Stimulated activated CD8-positive, alpha-beta memory T cell treated with anti-CD3 and anti-CD28 coated beads, Interleukin-2, amount 100 ng/mL, for 1 hour (primary cell): ENCODE measurements around the gene ASMTL.
"Not testable (repeated sequence)": the region's sequence is repeated elsewhere in the genome, so short reads cannot be mapped to it uniquely, and the experiment has no call there.

Source experiments
- DNase-seq, 2 donors: peaks; one replicate each; pipeline ENCODE4 v3.0.0-alpha.2; 2020; ENCODE audit warnings: low read depth in 2 of 2

Gene ASMTL

DNA sequence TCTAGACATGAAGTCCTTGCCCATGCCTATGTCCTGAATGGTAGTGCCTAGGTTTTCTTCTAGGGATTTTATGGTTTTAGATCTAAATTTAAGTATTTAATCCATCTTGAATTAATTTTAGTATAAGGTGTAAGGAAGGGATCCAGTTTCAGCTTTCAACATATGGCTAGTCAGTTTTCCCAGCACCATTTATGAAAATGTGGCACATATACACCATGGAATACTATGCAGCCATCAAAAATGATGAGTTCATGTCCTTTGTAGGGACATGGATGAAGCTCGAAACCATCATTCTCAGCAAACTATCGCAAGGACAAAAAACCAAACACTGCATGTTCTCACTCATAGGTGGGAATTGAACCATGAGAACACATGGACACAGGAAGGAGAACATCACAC, 29.8 kb upstream of the ASMTL start:
- not testable (repeated sequence) for DNase-seq

DNA sequence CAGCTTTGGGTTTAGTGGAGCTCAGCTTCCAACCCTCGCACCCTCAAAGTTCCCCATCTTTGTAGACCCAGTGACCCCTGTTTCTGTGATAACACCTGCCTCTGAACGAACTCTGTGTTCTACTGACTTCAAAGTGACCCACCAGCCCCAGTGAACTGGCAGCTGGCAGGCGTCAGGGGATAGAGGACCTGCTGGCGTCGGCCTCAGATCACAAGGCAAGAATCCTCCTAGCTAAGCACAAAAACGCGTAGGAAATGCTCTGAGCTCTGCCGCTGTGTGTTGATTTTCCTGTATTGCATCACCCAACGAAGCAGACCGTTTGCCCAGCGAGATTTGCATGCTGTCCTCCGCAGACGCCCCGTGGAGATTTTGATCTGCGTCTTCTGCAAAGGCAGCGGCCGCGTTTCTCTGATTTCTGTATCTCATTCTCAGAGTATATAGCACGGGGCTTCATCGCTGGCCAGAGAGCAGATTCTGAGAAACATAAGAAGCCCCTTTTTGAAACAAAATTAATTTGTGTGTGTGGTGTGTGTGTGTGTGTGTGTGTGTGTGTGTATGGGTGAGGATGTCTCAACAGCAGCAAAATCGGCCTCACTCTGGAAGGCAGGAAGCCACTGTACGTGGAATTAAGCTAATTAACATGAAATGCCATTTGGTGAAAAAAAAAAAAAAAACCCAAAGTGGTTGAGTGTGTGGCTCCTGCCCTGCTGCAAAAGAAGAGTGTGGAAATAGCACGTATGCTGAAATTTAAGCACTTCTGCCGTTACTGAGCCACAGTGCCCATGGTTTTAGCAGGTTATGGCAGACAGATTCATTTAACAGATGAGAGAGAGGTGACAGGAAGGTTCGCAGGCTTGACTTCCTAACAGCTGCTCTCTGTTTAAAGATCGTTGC, 29.2 kb upstream of the ASMTL start:
- peak; percentile 48 to 63 for DNase-seq

DNA sequence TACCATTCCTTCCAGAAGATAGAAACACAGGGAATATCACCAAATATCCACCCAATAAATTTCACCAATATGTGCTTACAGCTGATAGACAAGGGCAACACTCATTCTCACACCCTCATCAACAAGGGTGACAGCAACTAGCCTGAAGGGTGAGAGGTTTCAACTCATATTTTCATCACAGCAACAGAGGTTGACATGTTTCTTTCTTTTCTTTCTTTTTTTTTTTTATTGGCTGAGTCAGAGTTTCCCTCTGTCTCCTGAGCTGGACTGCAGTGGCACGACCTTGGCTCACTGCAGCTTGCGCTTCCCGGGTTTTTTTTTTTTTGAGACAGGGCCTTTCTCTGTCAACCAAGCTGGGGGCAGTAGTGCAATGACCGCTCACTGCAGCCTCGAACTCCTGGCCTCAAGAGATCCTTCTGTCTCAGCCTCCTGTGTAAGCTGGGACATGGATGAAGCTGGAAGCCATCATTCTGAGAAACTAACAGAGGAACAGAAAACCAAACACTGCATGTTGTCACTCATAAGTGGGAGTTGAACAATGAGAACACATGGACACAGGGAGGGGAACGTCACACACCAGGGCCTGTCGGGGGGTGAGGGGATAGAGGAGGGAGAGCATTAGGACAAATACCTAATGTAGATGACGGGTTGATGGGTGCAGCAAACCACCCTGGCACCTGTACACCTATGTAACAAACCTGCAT, 27.5 kb upstream of the ASMTL start:
- DNase-seq: no peak

DNA sequence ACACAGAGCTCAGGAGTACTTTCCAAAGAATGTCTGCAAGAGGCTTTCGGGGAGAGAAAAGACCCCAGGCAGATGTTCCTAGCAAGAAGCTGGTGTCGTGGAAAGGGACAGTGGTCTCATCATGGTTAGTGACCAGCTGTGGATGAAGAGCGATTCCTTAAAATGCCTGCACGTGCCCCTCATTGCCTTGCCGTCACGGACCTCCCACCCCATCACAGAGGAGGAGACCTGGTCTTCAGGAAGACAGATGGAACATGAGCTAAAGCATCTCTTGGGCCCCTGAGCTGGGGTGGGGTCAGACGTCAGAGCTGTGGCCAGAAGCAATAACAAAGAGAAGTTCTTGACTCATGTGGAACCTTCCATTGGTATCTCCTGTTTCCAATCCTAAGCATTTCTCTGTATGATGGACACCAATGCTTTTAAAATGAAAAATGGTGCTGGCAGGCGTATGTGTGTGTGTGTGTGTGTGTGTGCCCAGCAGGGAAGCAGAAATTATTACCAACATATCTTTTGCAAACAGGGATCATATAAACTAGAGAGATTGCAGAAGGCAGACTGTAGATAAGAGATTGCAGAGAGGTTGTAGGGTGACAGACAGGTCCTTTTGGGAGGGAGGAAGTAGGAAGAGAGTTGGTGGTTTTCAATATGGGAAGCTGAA, 25.2 kb upstream of the ASMTL start:
- DNase-seq: no peak

DNA sequence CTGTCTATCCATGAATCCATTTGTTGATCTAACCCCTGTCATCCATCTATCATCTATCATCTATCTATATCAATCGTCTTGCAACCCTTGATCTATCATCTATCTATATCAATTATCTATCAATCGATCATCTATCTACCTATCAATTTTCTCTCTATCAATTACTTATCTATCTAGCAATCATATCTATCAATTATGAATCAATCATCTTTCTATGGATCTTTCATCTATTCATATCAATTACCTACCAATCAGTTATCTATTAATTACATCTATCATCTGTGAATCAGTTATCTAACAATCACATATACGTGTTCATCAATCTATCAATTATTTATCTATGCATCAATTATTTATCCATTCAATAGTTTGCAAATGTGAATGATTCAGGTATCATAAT, 24.5 kb upstream of the ASMTL start:
- no peak for DNase-seq

DNA sequence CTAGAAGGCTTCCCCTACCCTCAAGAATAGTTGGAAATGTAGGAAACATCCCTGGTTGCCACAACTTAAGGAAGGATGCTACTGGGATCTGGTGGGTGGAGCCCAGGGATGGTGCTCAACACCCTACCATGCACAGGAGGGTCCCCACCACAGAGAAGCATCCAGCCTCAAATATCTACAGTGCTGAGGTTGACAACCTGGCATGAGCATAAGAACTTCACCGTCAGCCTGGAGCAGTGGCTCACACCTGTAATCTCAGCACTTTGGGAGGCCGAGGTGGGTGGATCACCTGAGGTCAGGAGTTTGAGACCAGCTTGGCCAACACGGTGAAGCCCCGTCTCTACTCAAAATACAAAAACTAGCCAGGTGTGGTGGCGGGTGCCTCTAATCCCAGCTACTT, 24.0 kb upstream of the ASMTL start:
- DNase-seq: no peak

DNA sequence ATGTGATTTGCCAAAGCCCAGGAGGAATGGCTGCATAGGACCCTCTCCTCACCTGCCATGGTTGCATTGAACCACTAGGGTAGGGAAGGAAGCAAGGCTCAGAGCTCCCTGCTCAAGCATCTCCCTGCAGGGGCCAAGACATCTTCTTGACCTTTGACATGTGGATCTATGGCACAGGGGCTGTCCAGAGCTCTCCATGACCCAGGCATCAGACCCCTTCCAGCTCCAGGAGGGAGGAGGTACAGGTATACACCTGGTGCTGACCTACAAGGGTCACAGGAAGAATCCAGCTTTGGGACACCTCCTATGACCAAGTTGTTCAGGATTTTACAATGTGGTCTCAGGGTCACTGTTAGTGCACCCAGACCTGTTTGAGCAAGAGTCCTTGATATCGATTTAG, 23.2 kb upstream of the ASMTL start:
- no peak for DNase-seq

DNA sequence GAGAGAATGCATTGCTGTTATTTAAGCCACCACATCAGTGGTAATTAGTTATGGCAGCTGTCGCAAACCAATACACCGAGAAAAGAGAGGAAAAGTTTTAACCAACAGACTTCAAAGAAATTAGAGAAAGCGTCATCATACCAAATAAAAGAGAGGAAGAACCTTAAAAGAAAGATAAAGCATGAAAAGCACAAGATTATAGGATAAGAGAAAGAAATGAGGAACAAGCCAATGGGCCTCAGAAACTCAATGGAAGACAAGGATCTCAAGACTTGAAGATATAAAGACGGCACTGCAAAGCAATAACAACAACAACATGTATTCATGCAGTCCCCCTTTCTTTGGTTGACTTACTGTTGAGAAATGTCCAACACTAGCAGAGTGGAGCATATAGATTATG, 22.8 kb upstream of the ASMTL start:
- DNase-seq: no peak

DNA sequence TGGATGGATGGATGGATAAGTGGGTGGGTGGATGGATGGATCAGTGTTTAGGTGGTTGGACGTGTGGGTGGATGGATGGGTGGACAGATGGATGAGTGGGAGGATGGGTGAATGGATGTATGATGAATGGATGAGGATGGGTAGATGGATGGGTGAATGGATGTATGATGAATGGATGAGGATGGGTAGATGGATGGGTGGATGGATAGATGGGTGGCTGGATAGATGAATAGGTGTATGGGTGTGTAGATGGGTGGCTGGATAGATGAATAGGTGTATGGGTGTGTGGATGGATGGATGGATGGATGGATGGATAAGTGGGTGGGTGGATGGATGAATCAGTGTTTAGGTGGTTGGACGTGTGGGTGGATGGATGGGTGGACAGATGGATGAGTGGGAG, 21.9 kb upstream of the ASMTL start:
- DNase-seq: not testable (repeated sequence)

DNA sequence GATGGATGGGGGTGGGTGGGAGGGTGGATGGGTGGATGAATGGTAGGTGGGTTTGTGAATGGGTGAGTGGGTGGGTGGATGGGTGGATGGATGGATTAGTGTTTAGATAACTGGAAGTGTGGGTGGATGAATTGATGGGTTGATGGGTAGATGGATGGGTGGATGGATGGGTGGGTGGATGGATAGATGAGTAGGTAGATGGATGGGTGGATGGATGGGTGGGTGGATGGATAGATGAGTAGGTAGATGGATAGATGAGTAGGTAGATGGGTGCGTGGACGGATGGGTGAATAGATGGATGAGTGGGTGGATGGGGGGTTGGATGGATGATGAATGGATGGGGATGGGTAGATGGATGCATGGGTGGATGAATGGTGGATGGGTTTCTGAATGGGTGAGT, 20.3 kb upstream of the ASMTL start:
- no peak for DNase-seq

DNA sequence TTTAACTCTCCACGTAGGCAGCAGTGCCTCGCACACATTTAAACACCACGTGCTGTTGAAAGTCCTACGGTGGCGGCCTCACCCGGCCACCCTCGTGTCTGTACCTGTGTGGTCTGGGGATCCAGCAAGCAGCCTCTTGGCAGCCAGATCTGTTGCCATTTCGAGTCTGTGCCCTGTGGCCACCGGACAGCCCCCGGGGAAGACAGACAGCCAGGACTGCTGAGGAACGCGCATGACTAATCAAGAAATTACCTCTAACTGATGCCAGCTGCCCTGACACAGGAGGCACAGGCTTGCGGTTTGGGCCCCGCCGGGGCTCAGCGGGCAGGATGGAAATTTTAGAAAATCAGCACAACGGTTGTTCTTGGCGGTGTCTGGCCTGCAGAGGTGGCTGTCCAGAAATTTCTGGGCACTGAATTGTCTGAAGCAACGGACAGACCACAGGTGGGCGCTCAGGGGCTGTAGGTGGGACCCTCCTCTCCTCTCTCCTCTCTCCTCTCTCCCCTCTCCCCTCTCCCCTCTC, 15.6 kb upstream of the ASMTL start:
- DNase-seq: peak; percentile 59

DNA sequence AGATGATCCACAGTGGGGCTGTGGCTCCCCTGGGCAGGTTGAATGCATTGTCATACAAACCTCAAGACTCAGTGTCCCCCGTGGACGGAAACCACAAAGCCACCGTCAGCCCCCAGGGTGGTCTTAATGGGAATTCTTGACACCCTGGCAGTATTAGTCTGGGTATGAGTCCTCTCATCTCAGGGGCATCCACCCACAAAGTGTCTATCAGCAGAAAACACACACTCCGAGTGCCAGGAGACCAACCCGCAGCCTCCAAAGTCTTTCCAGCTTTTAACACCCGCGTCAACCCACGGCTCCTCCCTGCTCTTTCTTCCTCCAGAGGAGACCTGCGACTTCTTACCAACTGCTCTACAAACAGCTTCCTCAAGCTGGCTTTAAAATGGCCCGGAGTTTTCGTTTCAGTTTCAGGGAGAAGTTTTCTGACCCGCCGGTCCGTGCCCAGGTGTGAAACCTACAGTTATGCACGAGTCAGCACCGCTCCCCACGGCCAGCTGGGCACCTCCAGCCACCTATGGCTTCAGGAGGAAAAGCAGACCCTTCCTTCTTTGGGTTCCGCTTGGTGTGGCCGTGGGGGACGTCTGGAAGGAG, 14.4 kb upstream of the ASMTL start:
- DNase-seq: no peak

DNA sequence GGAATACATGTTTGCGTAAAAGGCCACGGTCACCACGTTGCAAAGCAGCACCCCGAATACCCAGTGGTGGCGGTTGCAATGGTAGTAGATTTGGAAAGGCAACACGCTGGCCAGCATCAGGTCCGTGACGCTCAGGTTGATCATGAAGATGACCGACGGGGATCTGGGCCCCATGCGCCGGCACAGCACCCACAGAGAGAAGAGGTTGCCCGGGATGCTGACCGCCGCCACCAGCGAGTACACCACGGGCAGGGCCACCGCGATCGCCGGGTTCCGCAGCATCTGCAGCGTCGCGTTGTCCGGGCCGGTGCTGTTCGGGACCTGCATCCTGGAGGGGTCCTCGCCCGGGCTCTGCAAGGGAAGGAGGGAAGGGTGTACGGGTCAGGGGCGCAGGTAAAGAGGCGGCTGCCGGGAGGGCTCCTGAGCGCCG, 13.5 kb upstream of the ASMTL start:
- no peak for DNase-seq

DNA sequence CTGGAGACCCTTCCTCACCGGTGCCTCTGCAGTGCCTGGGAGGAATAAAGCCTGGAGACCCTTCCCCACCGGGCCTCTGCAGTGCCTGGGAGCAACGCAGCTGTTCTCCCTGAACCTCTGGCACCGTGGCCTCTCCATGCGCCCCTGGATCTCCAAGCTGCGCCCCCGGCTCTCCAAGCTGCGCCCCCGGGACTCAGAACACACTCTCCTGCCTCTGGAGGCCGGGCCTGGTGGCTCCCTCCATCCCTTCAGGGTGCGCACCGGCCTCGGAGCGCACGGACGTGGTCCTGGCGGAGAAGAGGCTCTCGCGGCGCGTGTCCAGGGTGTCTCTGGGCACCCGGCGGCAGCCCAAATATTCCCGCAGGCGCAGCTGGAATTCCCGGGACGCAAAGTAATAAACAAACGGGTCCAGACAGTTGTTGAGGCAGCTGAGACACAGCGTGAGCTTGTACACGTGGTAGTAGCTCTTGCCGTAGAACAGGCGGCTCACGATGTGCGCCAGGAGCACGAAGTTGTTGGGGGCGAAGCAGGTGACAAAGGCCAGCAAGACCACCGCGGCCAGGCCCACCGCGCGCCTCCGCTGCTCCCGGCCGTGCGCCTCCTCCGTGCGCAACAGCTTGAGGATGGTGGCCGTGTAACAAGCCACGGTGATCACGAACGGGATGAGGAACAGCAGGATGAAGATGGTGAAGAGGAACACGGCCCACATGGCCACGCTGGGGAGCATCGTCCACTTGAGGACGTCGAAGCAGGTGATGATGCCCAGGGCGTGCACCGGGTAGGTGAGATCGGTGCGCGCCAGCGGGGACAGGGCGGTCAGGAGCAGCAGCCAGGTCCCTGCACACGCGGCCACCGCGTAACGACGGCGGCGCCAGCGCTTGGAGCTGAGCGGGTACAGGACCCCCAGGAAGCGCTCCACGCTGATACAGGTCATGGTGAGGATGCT, 12.8 kb upstream of the ASMTL start:
- no peak for DNase-seq

DNA sequence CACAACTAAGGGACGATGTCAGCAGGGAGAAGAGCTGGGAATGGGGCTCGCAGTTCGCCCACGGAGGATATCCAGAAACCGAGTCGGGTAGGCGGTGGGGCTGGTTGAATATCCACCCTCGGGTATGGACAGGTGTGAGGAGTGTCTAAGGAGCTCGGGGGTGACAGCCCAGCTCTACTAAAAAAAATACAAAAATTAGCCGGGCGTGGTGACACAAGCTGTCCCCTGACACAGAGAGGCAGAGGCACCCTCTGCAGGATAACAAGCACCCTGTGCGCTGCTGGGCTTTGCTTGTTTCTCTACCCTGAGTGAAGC, 12.2 kb upstream of the ASMTL start:
- DNase-seq: no peak

DNA sequence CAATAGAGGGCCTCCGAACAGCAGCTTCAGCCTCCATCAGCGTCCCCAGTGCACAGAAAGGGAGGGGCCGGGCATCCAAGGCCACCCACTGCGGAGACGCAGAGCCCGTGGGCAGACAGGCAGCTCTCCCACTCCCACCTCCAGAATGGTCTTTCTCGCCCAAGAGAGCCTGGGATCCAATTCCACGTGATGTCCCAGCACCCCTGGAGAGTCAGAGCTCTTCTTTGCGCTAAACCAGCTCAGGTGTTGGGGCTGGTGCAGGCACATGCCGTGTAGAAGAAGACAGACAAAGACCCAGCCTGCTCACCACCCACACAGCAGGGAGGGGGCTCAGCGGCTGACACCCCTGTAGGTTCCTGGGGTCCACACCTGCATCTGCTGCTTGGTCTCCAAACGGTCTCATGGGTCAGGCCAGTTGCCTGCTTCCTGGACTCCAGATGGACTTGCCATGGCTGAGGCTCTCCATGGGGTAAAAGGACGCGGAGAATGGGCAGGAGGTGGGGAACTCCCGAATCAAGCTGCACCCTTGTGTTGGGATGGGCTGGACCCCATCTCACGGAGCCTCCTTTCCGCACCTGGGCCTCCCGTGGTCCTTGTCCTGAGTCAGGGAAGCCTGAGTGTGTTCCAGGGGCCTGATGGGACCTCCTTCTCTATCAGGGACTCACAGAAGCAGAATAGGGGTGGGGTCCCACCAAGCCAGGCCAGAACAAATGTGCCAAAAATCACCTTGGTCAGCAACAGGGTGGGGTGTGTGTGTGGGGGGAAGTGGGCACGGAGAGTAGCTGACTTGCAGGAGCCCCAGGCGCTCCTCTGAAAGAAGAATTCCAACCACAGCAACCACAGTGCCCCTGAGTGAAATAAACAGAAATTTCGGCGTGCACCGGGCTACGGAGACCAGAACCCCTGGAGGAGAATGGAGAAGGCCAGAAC, 11.6 kb upstream of the ASMTL start:
- no peak for DNase-seq

DNA sequence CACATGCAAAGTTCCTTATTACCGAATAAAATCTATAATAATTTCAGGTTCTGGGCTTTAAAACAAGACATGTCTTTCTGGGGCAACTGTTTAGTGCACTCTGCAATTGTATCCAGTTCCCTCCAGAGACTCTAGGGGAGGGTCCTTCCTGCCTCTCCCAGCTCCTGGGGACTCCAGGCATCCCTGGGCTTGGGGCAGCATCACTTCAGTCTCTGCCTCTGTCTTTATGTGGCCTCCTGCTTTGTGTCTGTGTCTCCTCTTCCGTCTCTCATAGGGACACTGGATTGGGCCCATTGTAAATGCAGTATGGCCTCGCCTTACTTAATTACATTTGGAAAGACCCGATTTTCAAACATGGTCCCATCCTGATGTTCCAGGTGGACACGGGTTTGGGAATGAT, 10.9 kb upstream of the ASMTL start:
- DNase-seq: no peak

DNA sequence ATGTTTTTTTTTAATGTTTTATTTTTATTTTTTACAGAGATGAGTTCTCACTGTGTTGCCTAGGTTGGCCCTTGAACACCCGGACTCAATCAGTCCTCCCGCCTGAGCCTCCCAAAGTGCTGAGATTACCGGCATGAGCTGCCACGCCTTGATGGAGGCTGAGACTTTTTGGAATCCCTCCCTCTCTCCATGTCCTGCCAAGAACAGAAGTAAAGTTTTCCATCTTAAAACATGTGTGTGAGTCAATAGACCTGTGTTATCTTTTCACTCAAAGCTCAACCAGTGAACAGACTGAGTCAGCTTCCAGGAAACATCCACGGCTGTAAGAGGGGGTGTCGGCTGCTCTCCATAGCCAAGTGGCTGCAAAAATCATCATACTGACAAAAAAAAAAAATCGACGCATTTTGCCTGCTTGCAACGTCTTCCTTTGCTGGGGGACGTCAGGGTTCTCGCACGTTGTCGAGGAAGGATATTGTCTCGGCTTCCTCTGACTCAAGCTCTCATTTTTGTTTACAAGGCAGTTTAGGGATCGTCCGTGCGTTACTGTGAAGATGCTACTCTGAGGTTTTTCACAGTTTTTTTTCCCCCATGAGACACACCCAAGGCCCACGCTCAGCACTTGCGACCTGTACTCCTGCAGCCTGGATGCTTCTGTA, 10.0 kb upstream of the ASMTL start:
- peak; percentile 47 to 56 for DNase-seq

DNA sequence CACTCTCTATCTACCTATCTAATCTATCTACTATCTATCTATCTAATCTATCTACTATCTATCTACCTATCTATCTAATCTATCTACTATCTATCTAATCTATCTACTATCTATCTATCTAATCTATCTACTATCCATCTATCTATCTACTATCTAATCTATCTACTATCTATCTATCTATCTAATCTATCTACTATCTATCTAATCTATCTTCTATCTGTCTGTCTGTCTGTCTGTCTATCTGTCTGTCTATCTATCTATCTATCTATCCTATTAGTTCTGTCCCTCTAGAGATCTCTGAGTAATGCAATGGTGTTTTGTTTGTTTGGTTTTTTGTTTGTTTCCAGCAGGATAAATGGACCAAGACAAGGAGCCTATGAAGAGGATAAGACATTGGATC, 9.4 kb upstream of the ASMTL start:
- DNase-seq: no peak

DNA sequence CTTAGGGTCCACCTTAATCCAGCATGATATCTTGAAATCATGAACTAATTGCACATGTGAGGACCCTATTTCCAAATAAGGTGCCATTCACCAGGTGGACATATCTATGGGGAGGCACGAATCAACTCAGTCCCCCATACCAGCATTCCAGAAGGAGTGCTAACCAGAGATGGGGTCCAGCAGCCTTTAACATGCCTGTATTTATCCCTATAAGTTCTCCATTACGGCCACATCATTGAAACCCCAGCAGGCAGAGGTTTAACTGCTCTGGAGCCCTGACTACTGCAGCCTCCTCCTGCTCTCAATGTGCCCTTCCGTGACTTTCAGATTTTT, 3.2 kb upstream of the ASMTL start:
- no peak for DNase-seq
